OCI-LY7 (cell line): Measurements from ENCODE around the gene RBM15. TPM values are rescaled to one million over a fixed set of nuclear protein-coding genes. Genes with fewer than 3 reads are reported as not detected.

Source experiments
- Bru-seq: library from RNA; stranded (reverse); fragments of 400-500 nt; gene quantifications from one replicate; lab custom pipeline; 2021; lab: Mats Ljungman, UMichigan
- BruChase-seq, 2 experiments: library from RNA; stranded (reverse); fragments of 400-500 nt; gene quantifications; one replicate each; lab custom pipeline; 2021; lab: Mats Ljungman, UMichigan
- BruUV-seq: library from RNA; stranded (reverse); fragments of 400-500 nt; replicated peaks from 2 replicates; lab custom pipeline; 2021; lab: Mats Ljungman, UMichigan
- CTCF ChIA-PET: fragments of 300-600 bp; sonication (Branson Sonifier 250); formaldehyde crosslinking; loops from one replicate; lab custom pipeline; 2022; ENCODE audit warnings: antibody characterized with exemption; ENCODE audit not compliant: unreplicated experiment; lab: Charles Lee
- POLR2A ChIA-PET: fragments of 300-600 bp; sonication (Branson Sonifier 250); formaldehyde crosslinking; loops from one replicate; lab custom pipeline; 2022; ENCODE audit warnings: antibody characterized with exemption; lab: Charles Lee
- DNase-seq: peaks from one replicate; pipeline ENCODE4 v3.0.0-alpha.2; 2015; ENCODE audit warnings: low spot score
- H2AFZ ChIP-seq: fragments of 200-600 bp; sonication (generic), shearing (Covaris generic); 2 replicates; pipeline ENCODE4 v1.6.1; 2014; ENCODE audit warnings: mild to moderate bottlenecking, antibody characterized with exemption, low read length, moderate library complexity
- H3K27ac ChIP-seq: fragments of 200-600 bp; sonication (generic); 2 replicates; pipeline ENCODE4 v1.5.1; 2014; ENCODE audit warnings: mixed run types, low read depth, mild to moderate bottlenecking, moderate library complexity, low read length, inconsistent platforms; ENCODE audit not compliant: poor library complexity, severe bottlenecking
- H3K36me3 ChIP-seq: fragments of 200-600 bp; sonication (generic); 2 replicates; pipeline ENCODE4 v1.6.1; 2014; ENCODE audit warnings: mild to moderate bottlenecking, antibody characterized with exemption, low read length, moderate library complexity, mixed read lengths; ENCODE audit not compliant: insufficient read depth
- H3K4me1 ChIP-seq: fragments of 200-600 bp; sonication (generic); 2 replicates; pipeline ENCODE4 v1.5.1; 2014; ENCODE audit warnings: mild to moderate bottlenecking, low read length; ENCODE audit not compliant: insufficient read depth, poor library complexity, severe bottlenecking
- H3K4me2 ChIP-seq: fragments of 200-600 bp; sonication (generic); 2 replicates; pipeline ENCODE4 v1.6.1; 2014; ENCODE audit warnings: mild to moderate bottlenecking, low read length
- H3K4me3 ChIP-seq: fragments of 200-600 bp; sonication (generic); 2 replicates; pipeline ENCODE4 v1.5.1; 2014; ENCODE audit warnings: mild to moderate bottlenecking, low read depth, low read length; ENCODE audit not compliant: poor library complexity, severe bottlenecking
- H3K79me2 ChIP-seq: fragments of 200-600 bp; sonication (generic); 2 replicates; pipeline ENCODE4 v1.6.1; 2016; ENCODE audit warnings: low read depth, mild to moderate bottlenecking, low read length, moderate library complexity, mixed read lengths; ENCODE audit not compliant: insufficient read depth
- H3K9me2 ChIP-seq: fragments of 200-600 bp; sonication (generic); 2 replicates; pipeline ENCODE4 v1.6.1; 2016; ENCODE audit warnings: mild to moderate bottlenecking, low read length, mixed read lengths; ENCODE audit not compliant: insufficient read depth
- H3K9me3 ChIP-seq: fragments of 200-600 bp; sonication (generic); 2 replicates; pipeline ENCODE4 v1.6.1; 2014; ENCODE audit warnings: mild to moderate bottlenecking, mixed run types, low read length, mixed read lengths
- H4K20me1 ChIP-seq: fragments of 200-600 bp; sonication (generic); 2 replicates; pipeline ENCODE4 v1.6.1; 2014; ENCODE audit warnings: mild to moderate bottlenecking, antibody characterized with exemption, low read length, moderate library complexity, mixed read lengths; ENCODE audit not compliant: insufficient read depth
- EZH2phosphoT487 ChIP-seq: fragments of 200-600 bp; sonication (generic); IDR thresholded peaks from 2 replicates; pipeline ENCODE4 v1.6.1; 2018; ENCODE audit warnings: low read depth, borderline replicate concordance, mild to moderate bottlenecking, mixed run types, antibody characterized with exemption, low read length, moderate library complexity, mixed read lengths
- intact Hi-C: fragments of 100-400 bp; cut with micrococcal nuclease; formaldehyde crosslinking; loops from one replicate; pipeline ENCODE4 v1.10.0; 2022; ENCODE audit not compliant: unreplicated experiment
- long read RNA-seq: library from polyadenylated mRNA; stranded (forward); transcript quantifications from one replicate; pipeline ENCODE4 v2.0.0, GENCODE V29; 2022
- total RNA-seq, 2 experiments: library from RNA; depleted of rRNA in 1 of 2; stranded (reverse); fragments of >200 nt in 1 of 2; shearing (Covaris generic) in 1 of 2; gene quantifications; 2 replicates each; pipeline ENCODE4 v1.2.3, GENCODE V29; 2014 to 2022
- TF ChIP-seq, protein P1 (sequence below): fragments of 200-600 bp; sonication (generic); conservative IDR thresholded peaks from 2 replicates; pipeline ENCODE4 v1.5.1; 2014; ENCODE audit warnings: mild to moderate bottlenecking, antibody characterized with exemption, low read length, moderate library complexity, mixed read lengths

Gene RBM15, protein sequence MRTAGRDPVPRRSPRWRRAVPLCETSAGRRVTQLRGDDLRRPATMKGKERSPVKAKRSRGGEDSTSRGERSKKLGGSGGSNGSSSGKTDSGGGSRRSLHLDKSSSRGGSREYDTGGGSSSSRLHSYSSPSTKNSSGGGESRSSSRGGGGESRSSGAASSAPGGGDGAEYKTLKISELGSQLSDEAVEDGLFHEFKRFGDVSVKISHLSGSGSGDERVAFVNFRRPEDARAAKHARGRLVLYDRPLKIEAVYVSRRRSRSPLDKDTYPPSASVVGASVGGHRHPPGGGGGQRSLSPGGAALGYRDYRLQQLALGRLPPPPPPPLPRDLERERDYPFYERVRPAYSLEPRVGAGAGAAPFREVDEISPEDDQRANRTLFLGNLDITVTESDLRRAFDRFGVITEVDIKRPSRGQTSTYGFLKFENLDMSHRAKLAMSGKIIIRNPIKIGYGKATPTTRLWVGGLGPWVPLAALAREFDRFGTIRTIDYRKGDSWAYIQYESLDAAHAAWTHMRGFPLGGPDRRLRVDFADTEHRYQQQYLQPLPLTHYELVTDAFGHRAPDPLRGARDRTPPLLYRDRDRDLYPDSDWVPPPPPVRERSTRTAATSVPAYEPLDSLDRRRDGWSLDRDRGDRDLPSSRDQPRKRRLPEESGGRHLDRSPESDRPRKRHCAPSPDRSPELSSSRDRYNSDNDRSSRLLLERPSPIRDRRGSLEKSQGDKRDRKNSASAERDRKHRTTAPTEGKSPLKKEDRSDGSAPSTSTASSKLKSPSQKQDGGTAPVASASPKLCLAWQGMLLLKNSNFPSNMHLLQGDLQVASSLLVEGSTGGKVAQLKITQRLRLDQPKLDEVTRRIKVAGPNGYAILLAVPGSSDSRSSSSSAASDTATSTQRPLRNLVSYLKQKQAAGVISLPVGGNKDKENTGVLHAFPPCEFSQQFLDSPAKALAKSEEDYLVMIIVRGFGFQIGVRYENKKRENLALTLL
- 221 and 231 TPM in 2 replicates for total RNA-seq (2014; rRNA removed; shearing (Covaris generic))
- 119 and 137 TPM in 2 replicates for total RNA-seq (2022)
- Bru-seq, nascent RNA: percentile 99 among the genes with signal in this experiment
- BruChase-seq, experiment 1, labeled RNA remaining after a 6-hour chase: percentile 99 among the genes with signal in this experiment
- BruChase-seq, experiment 2, labeled RNA remaining after a 2-hour chase: percentile 100 among the genes with signal in this experiment
- long read RNA-seq, full-length matches to known transcripts: 32 of 61 reads
- long read RNA-seq, partial matches to known transcripts: 1 of 61 reads
- long read RNA-seq, other reads (novel, unspliced or antisense): 28 of 61 reads

GRCh38 chr1:110338886-110339406, at the start of gene RBM15:
RBM15 (plus strand) TSS chr1:110339377; CDS start chr1:110339406, 29 bp downstream.
- Histone ChIP-seq H3K4me1 (peaks cover 28% of the 10 kb centered on the region), H3K4me2 (peak within 1 kb of the TSS; percentile 98), H3K4me3 (peak within 1 kb of the TSS; percentile 93), H4K20me1 (peaks cover 39% of the 10 kb centered on the region), H3K79me2 (peaks cover 62% of the 10 kb centered on the region), H3K9me2 (no peaks in the 10 kb centered on the region), H3K9me3 (no peaks in the 10 kb centered on the region), H2AFZ (peak within 1 kb of the TSS; percentile 57; the same call in 1 of the 2 replicates), H3K27ac (peak within 1 kb of the TSS; percentile 92), H3K36me3 (peaks cover 45% of the 10 kb centered on the region)
- peak; percentile 100 for DNase-seq
- ChIA-PET CTCF (interaction anchor here (0.6 to 2.6 kb wide), 5 partner anchors 21 to 162 kb away, joined by 3 to 15 read pairs (median 3); no protein-coding TSS in a partner anchor), POLR2A (interaction anchor here (0.6 to 6.1 kb wide), 22 partner anchors 9 to 304 kb away, joined by 3 to 39 read pairs (median 5); partner anchors contain the start of genes LAMTOR5 and STRIP1)
- TF ChIP-seq EZH2phosphoT487: no peak
- TF ChIP-seq, protein P1, sequence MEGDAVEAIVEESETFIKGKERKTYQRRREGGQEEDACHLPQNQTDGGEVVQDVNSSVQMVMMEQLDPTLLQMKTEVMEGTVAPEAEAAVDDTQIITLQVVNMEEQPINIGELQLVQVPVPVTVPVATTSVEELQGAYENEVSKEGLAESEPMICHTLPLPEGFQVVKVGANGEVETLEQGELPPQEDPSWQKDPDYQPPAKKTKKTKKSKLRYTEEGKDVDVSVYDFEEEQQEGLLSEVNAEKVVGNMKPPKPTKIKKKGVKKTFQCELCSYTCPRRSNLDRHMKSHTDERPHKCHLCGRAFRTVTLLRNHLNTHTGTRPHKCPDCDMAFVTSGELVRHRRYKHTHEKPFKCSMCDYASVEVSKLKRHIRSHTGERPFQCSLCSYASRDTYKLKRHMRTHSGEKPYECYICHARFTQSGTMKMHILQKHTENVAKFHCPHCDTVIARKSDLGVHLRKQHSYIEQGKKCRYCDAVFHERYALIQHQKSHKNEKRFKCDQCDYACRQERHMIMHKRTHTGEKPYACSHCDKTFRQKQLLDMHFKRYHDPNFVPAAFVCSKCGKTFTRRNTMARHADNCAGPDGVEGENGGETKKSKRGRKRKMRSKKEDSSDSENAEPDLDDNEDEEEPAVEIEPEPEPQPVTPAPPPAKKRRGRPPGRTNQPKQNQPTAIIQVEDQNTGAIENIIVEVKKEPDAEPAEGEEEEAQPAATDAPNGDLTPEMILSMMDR: no peak
- BruUV-seq: no TSS peak
- intact Hi-C loops: loop anchor here (1.0 to 10.0 kb wide), 5 partner anchors 45 to 536 kb away; partner anchors contain the start of genes CD53, KCNC4 and LAMTOR5

- no peak overlapping the region for H3K4me3 ChIP-seq
- no peak overlapping the region for H2AFZ ChIP-seq
- no TSS peak for BruUV-seq
- ChIA-PET POLR2A (interaction anchor here (0.7 to 1.2 kb wide), 2 partner anchors 8 to 21 kb away, joined by 3 to 5 read pairs; no protein-coding TSS in a partner anchor), CTCF (interaction anchor here (0.6 kb wide), 1 partner anchor 169 kb away, joined by 3 read pairs; no protein-coding TSS in a partner anchor)
- no peaks in the 10 kb centered on the region for H3K4me1 ChIP-seq
- H3K36me3 ChIP-seq: no peaks in the 10 kb centered on the region
- no peaks in the 10 kb centered on the region for H3K9me2 ChIP-seq
- H3K9me3 ChIP-seq: no peaks in the 10 kb centered on the region
- H4K20me1 ChIP-seq: no peaks in the 10 kb centered on the region
- no peak for DNase-seq
- TF ChIP-seq, protein P1: no peak
- TF ChIP-seq EZH2phosphoT487: no peak
- intact Hi-C loops: no loop called here
- H3K4me2 ChIP-seq: no peak overlapping the region
- H3K79me2 ChIP-seq: no peaks in the 10 kb centered on the region
- H3K27ac ChIP-seq: no peak overlapping the region
These were observed 47.7 kb upstream of the RBM15 start for GRCh38 chr1:110291241-110292030.
